GM20000 (cell line): ENCODE results near the gene RIPK4.
A peak's percentile ranks its signal among the peaks of the same experiment; 100 is the strongest.

Source experiments
- DNase-seq: peaks from one replicate; pipeline ENCODE4 v3.0.0; 2012; ENCODE audit warnings: low spot score
- CTCF ChIP-seq: IDR thresholded peaks from 2 replicates; pipeline ENCODE4 v1.5.1; 2012; ENCODE audit warnings: mild to moderate bottlenecking, control low read depth; ENCODE audit errors: extremely low read depth, missing control alignments

RIPK4 gene

GRCh38 chr21:41766883-41767605 lies at the start of gene RIPK4:
RIPK4 (minus strand) TSS chr21:41767052; CDS start chr21:41767041, 11 bp downstream.
- no peak for TF ChIP-seq CTCF
- DNase-seq = peak; percentile 82

- DNase-seq = no peak
- TF ChIP-seq CTCF = no peak
These were observed 49.1 kb upstream of the RIPK4 start for GRCh38 chr21:41815652-41816582.

DNA sequence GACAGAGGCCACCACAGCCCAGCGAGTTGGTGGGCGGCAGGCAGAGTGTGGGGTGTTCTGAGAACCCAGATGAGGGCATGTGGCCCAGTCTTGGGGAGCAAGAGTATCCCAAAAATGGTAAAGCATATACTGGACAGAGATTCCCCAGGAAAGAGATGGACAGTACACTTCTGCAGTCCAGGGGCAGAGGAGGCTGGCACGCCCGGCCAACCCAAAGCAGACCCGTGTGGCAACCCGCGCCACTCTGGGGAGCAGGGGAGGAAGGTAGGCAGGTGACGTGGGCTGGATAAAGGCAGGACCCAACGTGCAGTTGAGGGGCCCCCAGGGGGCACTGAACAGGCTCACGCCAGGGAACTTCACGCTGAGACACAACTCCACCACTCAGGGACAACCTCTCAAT lies 46.4 kb upstream of the RIPK4 start:
- TF ChIP-seq CTCF = no peak
- DNase-seq = no peak

DNA sequence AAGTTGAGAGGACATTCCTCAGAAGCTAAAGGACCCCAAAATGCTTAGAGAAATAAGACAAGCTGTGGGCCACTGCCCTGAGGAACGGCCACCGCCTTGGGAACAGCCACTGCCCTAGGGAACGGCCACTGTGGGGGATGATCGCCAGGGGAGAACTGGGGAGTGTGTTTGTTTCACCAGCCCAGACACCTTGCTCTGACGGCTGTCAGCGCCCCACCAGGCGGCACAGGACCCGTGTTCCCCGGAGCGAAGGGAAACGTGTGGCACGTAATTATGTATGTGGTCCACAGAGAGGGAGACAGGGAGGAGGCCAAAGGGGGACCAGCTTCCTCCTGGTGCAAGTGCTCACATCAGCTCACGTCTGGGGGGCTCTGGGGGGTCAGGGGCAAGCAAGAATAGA lies 45.8 kb upstream of the RIPK4 start:
- no peak for DNase-seq
- no peak for TF ChIP-seq CTCF

- no peak for TF ChIP-seq CTCF
- no peak for DNase-seq
These were observed 43.7 kb upstream of the RIPK4 start for GRCh38 chr21:41810597-41810932.

- TF ChIP-seq CTCF = no peak
- DNase-seq = peak; percentile 28
These were observed 43.2 kb upstream of the RIPK4 start for GRCh38 chr21:41809891-41810596.
